HCT116 (cell line): ENCODE data around the gene MAN2B2. TPM values are rescaled to one million over a fixed set of nuclear protein-coding genes. Genes with fewer than 3 reads are reported as not detected.

Source experiments
- ATAC-seq: fragments of 200-7000 bp; cut with Tn5 transposase; 2 replicates; pipeline ENCODE4 v1.9.1; 2020; ENCODE audit warnings: mild to moderate bottlenecking, moderate library complexity
- BruUV-seq: library from RNA; stranded (reverse); fragments of 400-500 nt; replicated peaks from 2 replicates; lab custom pipeline; 2021; lab: Mats Ljungman, UMichigan
- CTCF ChIA-PET: fragments of 300-600 bp; sonication (Branson Sonifier 250); formaldehyde crosslinking; loops from one replicate; lab custom pipeline; 2021; ENCODE audit warnings: antibody characterized with exemption; lab: Charles Lee
- POLR2A ChIA-PET: fragments of 300-600, 350-600 bp; sonication (Branson Sonifier 250); formaldehyde crosslinking; loops from one replicate; lab custom pipeline; 2021; ENCODE audit warnings: antibody characterized with exemption; lab: Charles Lee
- RAD21 ChIA-PET, 2 experiments: fragments of 300-600 bp; sonication (Branson Sonifier 250); formaldehyde crosslinking; loops; one replicate each; lab custom pipeline; 2023; ENCODE audit warnings: low total read pairs in 2 of 2; ENCODE audit not compliant: uncharacterized antibody in 2 of 2, unreplicated experiment in 2 of 2, low non-redundant PET in 1 of 2; lab: Charles Lee
- DNase-seq: peaks from one replicate; pipeline ENCODE4 v3.0.0-alpha.2; 2010; ENCODE audit warnings: low read depth, low spot score
- H2AFZ ChIP-seq: fragments of 200-600 bp; shearing (Covaris generic), sonication (generic); 2 replicates; pipeline ENCODE4 v1.6.1; 2017; ENCODE audit warnings: low read depth, mixed run types, mixed read lengths, antibody characterized with exemption, low read length; ENCODE audit not compliant: poor library complexity, severe bottlenecking
- H3K27ac ChIP-seq: 2 replicates; pipeline ENCODE4 v1.5.1; 2012; ENCODE audit warnings: low read depth, low read length
- H3K27me3 ChIP-seq: fragments of 200-600 bp; sonication (generic); 2 replicates; pipeline ENCODE4 v1.6.1; 2016; ENCODE audit warnings: mixed run types, low read length, mixed read lengths; ENCODE audit not compliant: insufficient read depth
- H3K36me3 ChIP-seq, 2 experiments: fragments of 200-500 bp in 1 of 2; fragments of 200-600 bp in 1 of 2; sonication (Bioruptor generic) in 1 of 2; sonication (generic) in 1 of 2; 2 replicates each; pipeline versions ENCODE4 v1.5.1 to v1.6.1; 2014 to 2016; ENCODE audit warnings: low read length in 2 of 2, inconsistent platforms in 1 of 2, mixed read lengths in 1 of 2, mixed run types in 1 of 2; ENCODE audit not compliant: insufficient read depth in 2 of 2, control insufficient read depth in 1 of 2
- H3K4me1 ChIP-seq, 2 experiments: fragments of 200-600 bp in 1 of 2; sonication (generic) in 1 of 2; 2 replicates each; pipeline versions ENCODE4 v1.5.1 to v1.6.1; 2012 to 2017; ENCODE audit warnings: low read length in 2 of 2, inconsistent platforms in 1 of 2, mild to moderate bottlenecking in 1 of 2, mixed read lengths in 1 of 2, mixed run types in 1 of 2, moderate library complexity in 1 of 2; ENCODE audit not compliant: insufficient read depth in 2 of 2, control insufficient read depth in 1 of 2
- H3K4me2 ChIP-seq: fragments of 200-600 bp; sonication (generic); 2 replicates; pipeline ENCODE4 v1.6.1; 2017; ENCODE audit warnings: mixed run types, low read length, mixed read lengths
- H3K4me3 ChIP-seq, 2 experiments: fragments of 200-600 bp in 1 of 2; sonication (generic) in 1 of 2; replicated peaks in 1 of 2; 2 replicates each; pipeline ENCODE4 v1.5.1; 2011 to 2016; ENCODE audit warnings: low read length in 2 of 2, control low read depth in 1 of 2, low read depth in 1 of 2, mild to moderate bottlenecking in 1 of 2, mixed read lengths in 1 of 2, mixed run types in 1 of 2
- H3K79me2 ChIP-seq: fragments of 200-600 bp; sonication (generic); 2 replicates; pipeline ENCODE4 v1.6.1; 2017; ENCODE audit warnings: mild to moderate bottlenecking, mixed run types, low read length, moderate library complexity, mixed read lengths; ENCODE audit not compliant: insufficient read depth
- H3K9ac ChIP-seq: fragments of 200-600 bp; sonication (generic); 2 replicates; pipeline ENCODE4 v1.6.1; 2016; ENCODE audit warnings: low read length, mixed read lengths
- H3K9me2 ChIP-seq: fragments of 200-600 bp; sonication (generic), shearing (Covaris generic); 2 replicates; pipeline ENCODE4 v1.6.1; 2017; ENCODE audit warnings: mixed run types, mild to moderate bottlenecking, moderate library complexity; ENCODE audit not compliant: insufficient read depth
- H3K9me3 ChIP-seq, 2 experiments: fragments of 200-500 bp in 1 of 2; fragments of 200-600 bp in 1 of 2; sonication (Bioruptor generic) in 1 of 2; sonication (generic) in 1 of 2; 2 replicates each; pipeline ENCODE4 v1.6.1; 2014 to 2017; ENCODE audit warnings: low read length in 2 of 2, mixed read lengths in 2 of 2, inconsistent platforms in 1 of 2, low read depth in 1 of 2, mild to moderate bottlenecking in 1 of 2, mixed run types in 1 of 2, moderate library complexity in 1 of 2; ENCODE audit not compliant: control insufficient read depth in 1 of 2, insufficient read depth in 1 of 2
- H4K20me1 ChIP-seq: fragments of 200-600 bp; sonication (generic), shearing (Covaris generic); 2 replicates; pipeline ENCODE4 v1.6.1; 2017; ENCODE audit warnings: mixed run types, mild to moderate bottlenecking, moderate library complexity; ENCODE audit not compliant: insufficient read depth
- CBX3 ChIP-seq: IDR thresholded peaks from 2 replicates; pipeline ENCODE4 v1.6.1; 2012; ENCODE audit warnings: low read depth
- CEBPB ChIP-seq: IDR thresholded peaks from 2 replicates; pipeline ENCODE4 v1.6.1; 2012; ENCODE audit warnings: low read depth
- CTCF ChIP-seq, 3 experiments: fragments of 200-600 bp in 1 of 3; sonication (generic) in 1 of 3; IDR thresholded peaks in 2 of 3; conservative IDR thresholded peaks in 1 of 3; 2 replicates each; pipeline ENCODE4 v1.5.1; 2012 to 2017; ENCODE audit warnings: low read depth in 2 of 3, low read length in 2 of 3, antibody characterized with exemption in 1 of 3, borderline replicate concordance in 1 of 3, control low read depth in 1 of 3, mild to moderate bottlenecking in 1 of 3, mixed read lengths in 1 of 3, mixed run types in 1 of 3, moderate library complexity in 1 of 3; ENCODE audit not compliant: insufficient read depth in 1 of 3
- EGR1 ChIP-seq: IDR thresholded peaks from 2 replicates; pipeline ENCODE4 v1.6.1; 2012; ENCODE audit warnings: low read depth
- ELF1 ChIP-seq: IDR thresholded peaks from 2 replicates; pipeline ENCODE4 v1.6.1; 2012; ENCODE audit warnings: low read depth, borderline replicate concordance
- EZH2 ChIP-seq: fragments of 200-600 bp; sonication (generic); IDR thresholded peaks from 2 replicates; pipeline ENCODE4 v1.6.1; 2017; ENCODE audit warnings: antibody characterized with exemption, mixed run types
- EZH2phosphoT487 ChIP-seq: fragments of 200-600 bp; IDR thresholded peaks from 2 replicates; pipeline ENCODE4 v1.6.1; 2018; ENCODE audit warnings: antibody characterized with exemption, borderline replicate concordance
- FOSL1 ChIP-seq: IDR thresholded peaks from 2 replicates; pipeline ENCODE4 v1.6.1; 2012; ENCODE audit warnings: low read depth
- JUND ChIP-seq: IDR thresholded peaks from 2 replicates; pipeline ENCODE4 v1.6.1; 2012
- MAX ChIP-seq: IDR thresholded peaks from 2 replicates; pipeline ENCODE4 v1.6.1; 2012
- POLR2AphosphoS5 ChIP-seq: IDR thresholded peaks from 2 replicates; pipeline ENCODE4 v1.6.1; 2011; ENCODE audit warnings: mild to moderate bottlenecking, low read depth, low read length, moderate library complexity
- RAD21 ChIP-seq: IDR thresholded peaks from 2 replicates; pipeline ENCODE4 v1.6.1; 2012; ENCODE audit warnings: low read depth, mild to moderate bottlenecking
- REST ChIP-seq: IDR thresholded peaks from 2 replicates; pipeline ENCODE4 v1.6.1; 2012; ENCODE audit warnings: low read depth
- SIN3A ChIP-seq: IDR thresholded peaks from 2 replicates; pipeline ENCODE4 v1.6.1; 2012; ENCODE audit warnings: low read depth
- SRF ChIP-seq: IDR thresholded peaks from 2 replicates; pipeline ENCODE4 v1.6.1; 2012; ENCODE audit warnings: low read depth
- TCF7L2 ChIP-seq: IDR thresholded peaks from 2 replicates; pipeline ENCODE4 v1.7.0; 2011; ENCODE audit warnings: borderline replicate concordance, inconsistent platforms; ENCODE audit not compliant: insufficient read depth, insufficient read length; ENCODE audit errors: extremely low read depth
- YY1 ChIP-seq: IDR thresholded peaks from 2 replicates; pipeline ENCODE4 v1.6.1; 2011; ENCODE audit warnings: low read length, low read depth, moderate library complexity, mild to moderate bottlenecking; ENCODE audit not compliant: insufficient replicate concordance; ENCODE audit errors: extremely low read depth
- ZBTB33 ChIP-seq: IDR thresholded peaks from 2 replicates; pipeline ENCODE4 v1.6.1; 2011; ENCODE audit warnings: mild to moderate bottlenecking, low read length, moderate library complexity; ENCODE audit not compliant: insufficient replicate concordance; ENCODE audit errors: extremely low read depth
- ZFX ChIP-seq: fragments of 450-650 bp; IDR thresholded peaks from 2 replicates; pipeline ENCODE4 v1.6.1; 2017
- intact Hi-C: fragments of 100-400 bp; cut with micrococcal nuclease; formaldehyde crosslinking; loops from 2 replicates; pipeline ENCODE4 v1.10.0; 2022
- total RNA-seq: library from RNA; stranded (reverse); gene quantifications from one replicate; pipeline ENCODE4 v1.2.1, GENCODE V29; 2021; ENCODE audit not compliant: unreplicated experiment
- TF ChIP-seq, protein P1 (sequence below): IDR thresholded peaks from 2 replicates; pipeline ENCODE4 v1.6.1; 2012

Gene MAN2B2
- total RNA-seq, 1 experiment from 2014 or later, result 18.0 TPM

DNA sequence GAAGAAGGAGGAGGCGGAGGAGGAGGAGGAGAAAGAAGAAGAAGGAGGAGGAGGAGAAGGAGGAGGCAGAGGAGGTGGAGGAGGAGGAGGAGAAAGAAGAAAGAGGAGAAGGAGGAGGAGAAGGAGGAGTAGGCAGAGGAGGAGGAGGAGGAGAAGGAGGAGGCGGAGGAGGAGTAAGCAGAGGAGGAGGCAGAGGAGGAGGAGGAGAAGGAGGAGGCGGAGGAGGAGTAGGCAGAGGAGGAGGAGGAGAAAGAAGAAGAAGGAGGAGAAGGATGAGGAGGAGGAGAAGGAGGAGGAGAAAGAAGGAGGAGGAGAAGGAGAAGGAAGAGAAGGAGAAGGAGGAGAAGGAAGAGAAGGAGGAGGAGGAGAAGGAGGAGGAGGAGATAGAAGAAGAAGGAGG lies 85.4 kb downstream of the MAN2B2 start:
- POLR2A ChIA-PET, result interaction anchor here (0.7 kb wide), 1 partner anchor 234 kb away, joined by 5 read pairs; no protein-coding TSS in a partner anchor
- BruUV-seq, result no TSS peak
- Histone ChIP-seq H3K27me3 (no peaks in the 10 kb centered on the region), H3K9me2 (no peaks in the 10 kb centered on the region), H3K4me2 (no peak overlapping the region), H3K27ac (no peak overlapping the region), H3K9me3 (no peaks in the 10 kb centered on the region), H3K36me3 (no peaks in the 10 kb centered on the region), H4K20me1 (no peaks in the 10 kb centered on the region), H3K9ac (no peak overlapping the region), H3K79me2 (no peaks in the 10 kb centered on the region), H2AFZ (no peak overlapping the region), H3K4me3 (no peak overlapping the region), H3K4me1 (peaks cover 2 to 14% of the 10 kb centered on the region in 2 experiments; a peak in 3 of 4 replicates)
- TF ChIP-seq JUND, result no peak
- TF ChIP-seq CEBPB, result no peak
- TF ChIP-seq SIN3A, result no peak
- no peak for TF ChIP-seq REST
- TF ChIP-seq FOSL1, result no peak
- no peak for TF ChIP-seq RAD21
- TF ChIP-seq EZH2, result no peak
- TF ChIP-seq EGR1, result no peak
- no peak for TF ChIP-seq YY1
- TF ChIP-seq EZH2phosphoT487, result no peak
- no peak for TF ChIP-seq ELF1
- TF ChIP-seq ZFX, result no peak
- no peak for TF ChIP-seq MAX
- TF ChIP-seq, protein P1, sequence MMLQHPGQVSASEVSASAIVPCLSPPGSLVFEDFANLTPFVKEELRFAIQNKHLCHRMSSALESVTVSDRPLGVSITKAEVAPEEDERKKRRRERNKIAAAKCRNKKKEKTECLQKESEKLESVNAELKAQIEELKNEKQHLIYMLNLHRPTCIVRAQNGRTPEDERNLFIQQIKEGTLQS, result no peak
- no peak for TF ChIP-seq TCF7L2
- TF ChIP-seq POLR2AphosphoS5, result no peak
- no peak for TF ChIP-seq CTCF (IDR thresholded peaks at IDR 0.05 in 2 of 3, conservative IDR thresholded peaks at IDR 0.05 in 1 of 3; ENCODE audit: borderline replicate concordance in 1 of 3, insufficient read depth in 1 of 3, low read depth in 2 of 3, low read length in 2 of 3)
- TF ChIP-seq ZBTB33, result no peak
- TF ChIP-seq CBX3, result no peak
- TF ChIP-seq SRF, result no peak
- DNase-seq (no peak), ATAC-seq (peak; percentile 60)
- intact Hi-C loops, result no loop called here
- CTCF ChIA-PET, result interaction anchor here (1.1 kb wide), 1 partner anchor 69 kb away, joined by 3 read pairs; no protein-coding TSS in a partner anchor
- RAD21 ChIA-PET, result no interaction called here
